Activated CD4-positive, CD25-positive, alpha-beta regulatory T cell (primary cell): ENCODE data around the gene FOXS1.

Source experiments
- DNase-seq, 4 experiments: peaks; one replicate each; lab custom pipeline; 2025; lab: John Stamatoyannopoulos, UW

The FOXS1 gene

DNA sequence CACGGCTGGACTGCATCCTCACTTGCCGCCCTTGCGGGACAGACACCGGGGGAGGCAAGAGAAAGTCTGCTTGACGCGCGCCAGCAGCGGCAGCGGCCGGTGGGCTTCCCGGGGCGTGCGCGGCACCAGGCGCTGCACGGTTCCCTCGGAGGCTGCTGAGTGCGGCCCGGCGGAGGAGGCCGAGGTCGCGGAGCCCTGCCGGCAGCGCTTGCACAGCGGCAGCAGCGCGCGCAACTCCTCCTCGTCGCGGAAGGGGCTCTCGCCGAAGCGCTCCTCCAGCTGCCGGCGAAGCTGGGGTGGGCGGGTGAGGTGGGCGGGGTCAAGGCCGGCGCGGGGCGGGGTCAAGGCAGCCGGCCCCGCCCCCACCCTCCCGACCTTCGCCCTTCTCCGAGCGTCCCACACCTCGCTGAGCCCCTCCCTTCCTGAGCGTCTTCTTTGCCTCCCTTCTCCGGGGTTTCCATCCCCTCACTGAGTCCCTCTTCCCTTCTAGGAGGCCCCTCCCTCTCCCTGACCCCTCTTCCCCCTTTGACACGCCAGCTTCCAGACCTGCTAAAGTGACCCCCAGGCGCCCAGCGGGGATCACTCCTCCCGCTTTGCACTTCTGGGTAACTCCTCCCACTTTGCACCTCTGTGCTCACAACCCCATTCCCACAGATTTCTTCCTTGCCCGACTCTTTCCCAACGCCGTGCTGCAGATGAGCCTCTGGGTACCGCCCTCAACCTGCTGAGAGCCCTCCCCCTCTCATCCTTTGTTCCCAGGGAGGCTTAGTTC is 16.2 kb upstream of the FOXS1 start:
- DNase-seq: peak; percentile 27 to 29 (median 29)

DNA sequence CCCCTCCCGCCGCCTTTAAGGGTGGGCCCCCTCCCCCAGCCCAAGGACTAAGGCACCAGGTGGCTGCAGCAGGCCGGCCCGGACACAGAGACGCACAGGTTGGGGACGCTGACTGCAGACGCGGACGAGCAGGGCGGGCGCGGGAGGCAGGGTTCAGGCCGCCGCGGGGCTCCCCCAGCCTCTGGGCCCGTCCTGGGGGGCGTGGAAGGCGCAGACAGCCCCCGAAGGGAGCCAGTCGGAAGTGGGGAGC is 15.7 kb upstream of the FOXS1 start:
- no peak for DNase-seq

DNA sequence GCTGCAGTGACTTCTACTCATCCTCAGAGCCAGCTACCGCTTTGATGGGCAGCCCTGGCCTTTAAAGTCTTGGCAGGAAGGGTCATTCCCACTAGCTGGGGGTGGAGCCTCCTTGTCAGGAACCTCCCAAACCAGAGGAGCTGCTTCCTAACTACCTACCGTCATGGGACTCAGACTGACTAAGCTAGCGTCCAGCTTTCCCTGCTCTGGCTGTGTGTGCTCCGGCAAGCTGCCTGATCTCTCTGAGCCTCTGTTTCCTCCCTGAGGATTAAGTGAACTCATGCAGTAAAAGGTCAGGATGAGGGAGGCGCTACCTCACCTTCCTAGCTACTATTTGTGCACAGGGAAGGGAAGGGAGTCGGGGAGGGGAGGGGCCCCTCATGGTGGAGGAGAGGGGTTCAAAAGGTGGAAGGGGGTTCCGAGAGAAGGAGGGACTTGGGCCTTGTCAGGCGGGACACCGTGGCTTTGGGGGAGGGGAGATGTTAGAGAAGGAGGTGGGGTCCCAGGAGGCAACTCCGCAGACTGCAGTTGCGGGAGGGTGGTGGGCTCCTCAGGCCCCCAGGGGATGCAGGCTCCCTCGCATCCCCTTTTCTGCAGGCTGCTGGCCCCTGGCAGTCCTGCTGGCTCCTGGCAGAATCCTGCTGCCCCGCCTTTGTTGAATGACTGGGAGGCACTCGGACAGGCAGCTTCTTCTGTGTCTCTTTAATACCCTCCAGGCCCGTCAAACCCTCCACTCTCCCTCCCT is 15.2 kb upstream of the FOXS1 start:
- DNase-seq: no peak

DNA sequence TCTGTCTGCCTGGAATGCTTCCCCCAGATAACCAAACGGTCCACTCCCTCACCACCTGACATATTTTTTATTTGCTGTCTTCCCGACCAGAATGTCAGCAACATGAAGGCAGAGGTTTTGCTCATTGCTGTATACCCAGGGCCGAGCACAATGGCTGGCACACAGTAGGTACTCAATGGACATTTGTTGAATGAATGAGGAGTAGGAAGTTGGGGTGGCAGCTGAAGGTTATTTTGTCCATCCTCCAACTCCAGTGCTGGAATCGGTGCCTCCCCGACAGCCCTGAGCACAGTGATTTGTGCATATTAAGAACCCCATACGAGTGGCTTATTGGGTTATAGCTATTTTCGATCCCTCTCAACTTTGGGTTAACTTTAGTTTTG is 14.6 kb upstream of the FOXS1 start:
- no peak for DNase-seq

DNA sequence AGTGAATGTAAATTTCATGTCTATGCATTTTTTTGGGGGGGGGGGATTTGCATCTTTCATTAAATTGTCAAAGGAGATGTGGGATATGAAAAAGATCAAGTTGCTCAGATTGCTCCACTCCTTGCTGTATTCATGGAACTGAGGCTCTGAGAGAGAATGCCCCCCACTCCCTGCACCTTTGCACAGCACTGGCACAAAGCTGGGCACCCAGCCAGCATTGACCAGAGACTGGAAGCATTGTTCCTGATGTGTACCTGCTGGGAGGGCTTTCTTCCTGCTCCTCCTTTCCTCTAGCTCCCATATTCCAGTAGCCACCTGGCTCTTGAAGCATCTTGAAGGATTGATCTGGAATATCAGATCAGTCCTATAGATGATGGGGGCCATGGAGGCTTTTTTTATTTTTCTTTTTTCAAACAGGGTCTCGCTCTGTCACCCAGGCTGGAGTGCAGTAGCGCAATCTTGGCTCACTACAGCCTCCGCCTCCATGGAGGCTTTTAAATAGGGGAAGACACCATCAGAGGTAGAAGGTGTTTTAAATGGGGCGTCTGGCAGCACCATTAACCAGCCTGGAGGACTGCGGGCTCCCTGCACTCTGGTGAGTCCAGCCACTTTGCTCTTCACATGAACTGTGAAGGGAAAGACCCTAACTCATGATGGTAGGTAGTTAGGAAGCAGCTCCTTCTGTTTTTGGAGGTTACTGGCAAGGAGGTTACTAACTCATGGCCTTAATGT is 14.0 kb upstream of the FOXS1 start:
- no peak for DNase-seq

DNA sequence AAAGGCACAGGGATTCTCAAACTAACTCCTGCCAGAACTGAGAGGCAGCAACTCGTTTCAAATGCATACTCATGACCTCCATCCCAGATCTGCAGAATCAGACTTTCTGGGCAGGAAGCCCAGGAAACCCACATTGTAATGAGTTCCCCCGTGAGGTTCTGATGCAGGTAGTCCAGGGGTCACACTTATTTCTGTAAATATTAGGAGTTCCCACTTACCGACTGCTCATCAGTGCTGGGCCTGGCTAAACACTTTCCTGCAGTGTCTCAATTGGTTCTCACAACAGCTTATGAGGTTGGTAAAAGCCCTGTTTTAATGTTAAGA is 13.3 kb upstream of the FOXS1 start:
- DNase-seq: no peak

DNA sequence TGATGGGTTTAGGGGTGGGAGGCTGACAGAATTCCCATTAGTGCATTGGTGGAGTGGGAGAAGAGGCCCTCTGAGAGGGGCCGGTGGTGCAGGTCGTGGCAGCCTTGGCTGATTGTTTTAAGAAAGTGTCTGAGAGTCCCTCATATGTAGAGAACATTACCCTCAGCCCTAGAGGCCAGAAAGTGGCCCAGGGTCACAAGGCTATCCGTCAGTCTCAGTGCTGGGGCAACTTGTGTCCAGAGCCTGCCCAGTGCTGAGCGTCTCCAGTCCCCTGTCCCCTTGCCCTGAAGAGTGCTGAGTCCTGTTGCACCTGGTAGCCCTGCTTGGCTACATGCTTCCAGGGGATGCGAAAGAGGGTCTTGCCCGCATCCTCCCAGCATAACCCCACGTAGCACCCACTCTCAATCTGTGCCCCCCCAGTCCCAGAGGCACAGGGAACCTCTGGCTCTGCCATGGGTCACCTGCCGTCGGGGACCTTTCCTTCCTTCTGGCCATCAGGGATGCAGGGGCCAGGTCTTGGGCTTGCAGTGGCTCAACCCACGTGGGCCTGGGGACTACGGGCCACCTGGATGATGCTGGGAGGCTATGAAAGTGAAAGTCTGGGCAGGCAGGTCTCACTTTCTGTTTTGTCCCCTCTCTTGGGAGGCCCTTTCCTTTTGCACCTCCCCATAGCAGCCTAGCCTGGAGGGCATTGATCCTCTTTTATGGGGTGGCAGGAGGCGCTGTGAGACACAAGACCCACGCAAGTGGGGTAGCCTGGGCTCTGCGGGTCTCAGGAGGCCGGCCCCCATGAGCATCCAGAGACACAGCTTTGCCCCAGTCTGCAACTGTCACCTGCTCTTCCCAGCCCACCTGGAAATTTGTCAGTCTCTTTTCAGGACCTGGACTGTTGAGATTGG is 12.7 kb upstream of the FOXS1 start:
- no peak for DNase-seq

DNA sequence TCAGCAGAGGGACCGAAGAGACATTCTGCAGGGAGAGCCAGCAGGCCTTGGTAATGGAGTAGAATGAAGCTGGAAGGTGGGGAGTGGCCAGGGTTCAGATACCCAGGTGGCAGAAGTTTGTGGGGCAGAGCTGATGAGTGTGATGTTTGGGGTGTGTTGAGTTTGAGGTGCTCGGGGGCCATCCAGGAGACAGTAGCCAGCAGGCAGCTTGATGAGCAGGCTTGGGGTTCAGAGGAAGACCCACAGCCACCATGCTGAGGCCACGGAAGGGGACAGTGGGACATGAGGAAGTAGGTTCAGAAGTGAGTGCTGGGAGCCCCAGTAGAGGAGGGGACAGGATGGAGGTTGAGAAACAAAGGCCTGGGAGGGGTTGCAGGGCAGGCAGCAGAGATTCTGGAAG is 11.1 kb upstream of the FOXS1 start:
- no peak for DNase-seq

DNA sequence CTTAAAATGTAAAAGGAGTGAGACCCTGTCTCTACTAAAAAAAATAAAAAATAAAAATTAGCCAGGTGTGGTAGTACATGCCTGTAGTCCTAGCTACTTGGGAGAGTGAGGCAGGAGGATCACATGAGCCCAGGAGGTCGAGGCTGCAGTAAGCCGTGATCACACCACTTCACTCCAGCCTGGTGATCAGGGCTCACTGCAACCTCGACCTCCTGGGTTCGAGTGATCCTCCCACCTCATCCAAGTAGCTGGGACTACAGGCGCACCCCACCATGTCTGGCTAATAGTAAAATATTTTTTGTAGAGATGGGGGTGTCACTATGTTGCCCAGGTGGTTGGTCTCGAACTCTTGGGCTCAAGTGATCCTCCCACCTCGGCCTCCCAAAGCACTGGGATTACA is 8.1 kb upstream of the FOXS1 start:
- no peak for DNase-seq

DNA sequence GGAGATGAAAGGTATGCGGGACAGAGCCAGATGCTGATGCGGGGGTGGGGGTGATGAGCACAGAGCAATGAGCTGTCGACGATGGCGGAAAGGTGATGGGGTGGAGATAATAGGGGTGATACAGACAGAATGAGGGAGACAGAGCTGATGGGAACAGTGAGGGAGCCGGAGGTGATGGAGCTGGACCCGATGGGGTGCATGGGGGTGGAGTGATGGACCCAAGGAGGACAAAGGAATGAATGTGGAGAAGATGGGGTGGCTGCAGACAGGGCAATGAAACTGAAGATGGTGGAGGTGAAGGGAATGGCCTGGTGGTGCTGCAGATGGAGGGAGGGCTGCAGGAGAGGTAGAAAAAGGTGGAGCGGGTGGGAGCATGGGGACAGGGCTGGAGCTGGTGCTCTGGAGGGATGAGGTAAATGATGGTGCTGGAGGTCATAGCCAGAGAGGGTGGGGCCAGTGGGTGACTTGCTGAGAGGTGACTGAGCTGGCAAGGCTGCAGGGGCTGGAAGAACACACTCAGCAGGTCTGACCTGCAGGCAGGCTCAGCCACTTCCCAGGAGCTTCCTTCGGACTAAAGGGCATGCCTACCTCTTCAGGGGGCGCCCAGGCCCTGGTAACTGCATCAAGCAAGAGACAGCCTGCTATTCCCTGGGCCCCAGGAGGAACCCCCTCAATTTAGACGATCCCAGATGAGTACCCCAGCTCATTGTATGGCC is 6.0 kb upstream of the FOXS1 start:
- no peak for DNase-seq

DNA sequence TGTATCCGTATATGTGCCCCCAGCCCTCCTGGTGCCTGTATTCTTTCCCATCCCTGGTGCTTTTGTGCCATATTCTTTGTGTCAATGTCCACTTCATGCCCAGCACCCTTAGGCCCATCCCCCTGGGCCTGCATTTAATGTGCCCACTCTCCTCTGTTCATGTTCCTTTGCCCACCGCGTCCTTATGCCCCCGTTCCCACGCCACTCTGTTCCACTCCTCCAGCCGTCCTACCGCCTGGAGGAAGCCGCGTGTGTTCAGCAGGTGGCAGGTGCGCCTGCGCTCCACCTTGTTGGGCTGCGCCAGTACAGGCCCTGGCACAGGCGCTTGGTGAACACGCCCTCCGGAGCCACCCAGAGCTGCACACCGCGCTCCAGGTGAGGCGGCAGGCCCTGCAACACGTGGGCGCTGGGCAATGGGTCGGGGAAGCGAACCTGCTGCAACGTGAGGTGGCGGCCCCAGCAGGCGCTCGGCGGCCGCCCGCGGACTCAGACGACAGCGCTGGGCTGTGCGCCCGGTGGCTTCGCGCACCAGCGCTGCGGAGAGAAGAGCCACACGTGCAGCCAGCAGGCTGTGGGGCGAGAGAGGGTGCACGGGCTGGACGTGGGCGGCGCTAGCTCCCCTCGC is 4.0 kb upstream of the FOXS1 start:
- DNase-seq: no peak

DNA sequence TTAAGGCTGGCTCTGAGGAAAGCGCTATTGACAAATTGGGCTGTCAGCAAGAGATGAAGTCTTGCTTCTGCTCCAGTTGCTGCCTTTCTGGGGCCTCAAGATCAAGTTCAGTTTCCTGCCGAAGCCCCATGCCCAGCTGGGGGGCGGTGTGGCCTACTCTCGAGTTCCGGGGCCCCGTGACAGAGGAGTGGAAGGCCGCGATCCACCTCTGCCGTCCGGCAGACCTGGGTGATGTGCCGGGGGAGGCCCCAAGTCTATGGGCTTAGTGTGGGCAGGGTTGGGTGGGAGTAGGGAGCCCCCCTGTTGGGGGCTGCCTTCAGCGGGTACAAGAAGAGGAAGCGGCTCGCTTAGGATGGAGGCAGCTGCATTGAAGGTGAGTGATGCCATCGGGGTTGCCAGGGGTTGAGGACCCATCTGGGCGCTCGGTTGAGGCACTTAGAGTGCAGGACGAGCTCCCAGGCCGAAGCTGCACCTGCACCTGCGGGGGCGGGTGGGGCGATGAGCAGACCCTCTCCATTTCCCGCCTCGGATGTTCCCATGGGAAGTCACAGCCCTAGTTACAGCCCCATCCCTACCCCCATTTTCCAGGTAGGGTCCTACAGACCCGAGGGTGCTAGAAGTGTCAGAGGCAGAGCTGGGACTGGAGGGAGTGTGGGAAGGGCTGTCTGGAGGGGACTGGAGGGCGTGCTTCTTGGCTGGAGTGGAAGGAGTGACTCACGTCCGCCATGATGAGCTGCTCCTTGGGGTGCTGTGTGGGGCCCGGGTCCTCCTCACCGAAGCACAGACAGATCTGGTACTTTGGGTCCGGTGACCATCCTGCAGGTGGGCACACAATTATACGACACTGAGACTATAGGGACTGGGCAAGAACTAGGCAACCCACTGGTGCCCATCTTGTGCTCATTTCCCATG is 2.9 kb upstream of the FOXS1 start:
- no peak for DNase-seq

DNA sequence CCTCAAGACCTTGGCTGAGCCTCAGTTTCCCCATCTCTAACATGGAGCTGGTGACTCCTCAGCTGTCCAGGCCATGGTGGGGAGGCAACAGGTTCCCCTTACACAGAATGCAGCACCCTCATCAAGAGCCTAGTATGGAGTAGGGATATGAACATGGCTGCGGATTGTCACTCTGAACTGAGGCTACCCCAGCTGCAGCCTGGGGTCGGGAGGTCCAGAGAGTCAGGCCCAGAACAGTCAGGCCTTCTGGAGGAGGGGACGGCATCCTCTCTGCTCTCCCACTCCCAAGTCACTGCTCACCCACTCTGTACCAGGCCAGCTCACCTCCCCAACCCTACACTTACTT is 1.4 kb upstream of the FOXS1 start:
- no peak for DNase-seq

DNA sequence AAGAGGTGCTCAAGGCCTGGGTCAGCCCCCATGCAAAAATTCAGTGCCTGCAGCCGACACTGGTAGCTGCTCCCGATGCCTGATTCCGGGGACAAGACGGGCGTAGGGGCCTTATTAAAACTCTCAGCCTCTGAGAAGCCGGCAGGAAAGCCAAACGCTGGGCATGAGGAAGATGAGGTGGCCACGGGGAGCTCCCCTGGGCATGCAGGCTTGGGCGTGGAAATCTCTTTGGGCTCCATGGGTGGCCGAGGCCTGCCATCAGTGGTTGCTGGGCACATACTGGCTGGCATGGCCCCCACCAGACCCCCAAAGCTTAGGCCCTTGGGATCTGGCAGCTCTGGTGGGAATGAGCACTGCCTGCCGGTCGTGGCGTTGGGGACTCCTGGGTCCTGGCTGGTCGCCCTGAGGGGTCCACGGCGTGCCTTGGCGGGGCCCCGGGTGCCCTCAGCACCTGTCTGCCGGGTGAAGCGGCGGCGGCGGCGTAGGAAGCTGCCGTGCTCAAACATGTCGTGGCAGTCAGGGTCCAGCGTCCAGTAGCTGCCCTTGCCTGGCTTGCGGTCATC is 586 bp downstream of the FOXS1 start:
- no peak for DNase-seq

DNA sequence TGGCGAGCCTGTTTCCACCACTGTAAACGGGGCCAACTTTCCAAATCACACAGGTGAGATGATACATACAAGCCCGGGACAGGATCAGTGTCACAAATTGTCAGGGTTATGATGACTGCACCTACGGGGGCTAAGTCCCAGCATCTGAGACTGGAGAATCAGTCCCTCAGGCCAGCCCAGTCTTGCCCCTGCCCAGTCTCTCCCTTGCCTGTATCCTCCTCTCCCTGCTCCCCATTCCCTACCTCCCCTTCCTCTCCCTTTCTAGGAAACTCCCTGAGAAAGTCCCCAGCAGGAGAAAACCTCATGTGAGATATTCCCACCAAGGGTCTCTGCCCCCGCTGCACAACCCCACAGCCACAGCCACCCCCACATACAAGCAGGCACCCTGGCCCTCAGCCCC is 1.5 kb downstream of the FOXS1 start:
- no peak for DNase-seq

DNA sequence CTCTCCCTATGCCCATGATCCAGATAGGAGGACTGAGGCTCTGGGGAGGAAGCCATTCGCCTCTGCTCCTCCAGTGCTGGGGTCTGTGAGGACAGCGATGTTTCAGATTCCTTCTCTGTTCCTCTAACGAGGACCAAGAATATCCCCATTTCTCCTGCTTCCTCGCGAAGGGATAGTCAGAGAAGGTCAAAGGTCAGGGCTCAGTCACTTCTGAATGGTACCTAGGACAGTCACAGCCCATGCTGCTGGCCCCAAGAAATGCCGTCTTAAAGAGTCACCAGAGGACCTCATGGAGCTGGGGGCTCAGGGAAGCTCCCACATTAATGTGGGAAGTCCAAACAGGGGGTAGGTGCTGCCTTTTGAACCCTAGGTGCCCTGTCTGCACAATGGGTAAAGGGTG is 2.1 kb downstream of the FOXS1 start:
- no peak for DNase-seq

DNA sequence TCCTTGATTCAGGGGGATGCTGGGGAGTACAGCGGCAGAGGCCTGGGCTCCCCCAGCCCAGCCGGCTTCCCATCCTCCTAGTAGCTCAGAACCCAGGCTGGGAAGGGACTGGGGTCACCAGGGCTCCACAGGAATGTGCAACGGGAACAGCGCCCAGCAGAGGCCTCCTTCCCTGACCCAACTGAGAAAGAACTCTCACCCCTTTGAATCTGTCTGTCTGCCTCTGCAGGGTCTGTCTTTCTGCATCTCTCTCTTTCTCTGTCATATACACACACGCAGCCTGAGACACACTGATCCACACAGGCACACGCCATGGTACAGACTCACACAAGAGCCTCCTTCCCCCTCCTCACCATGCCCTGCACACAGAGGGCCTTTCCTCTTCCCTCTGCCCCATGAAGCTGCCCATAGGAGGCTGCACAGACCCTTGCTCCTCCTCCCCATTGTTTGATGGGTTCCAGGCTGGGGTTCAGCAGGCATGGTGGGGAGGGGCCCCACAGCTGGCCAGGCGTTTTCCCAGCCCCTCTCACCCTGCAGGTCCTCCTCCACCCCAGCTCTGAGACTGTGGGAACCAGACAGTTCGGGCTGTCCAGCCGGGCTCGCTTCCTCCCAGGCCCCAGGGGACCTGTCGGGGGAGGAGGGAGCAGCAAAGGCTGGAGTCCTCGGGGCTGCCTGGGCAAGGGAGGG is 2.8 kb downstream of the FOXS1 start:
- DNase-seq: no peak

DNA sequence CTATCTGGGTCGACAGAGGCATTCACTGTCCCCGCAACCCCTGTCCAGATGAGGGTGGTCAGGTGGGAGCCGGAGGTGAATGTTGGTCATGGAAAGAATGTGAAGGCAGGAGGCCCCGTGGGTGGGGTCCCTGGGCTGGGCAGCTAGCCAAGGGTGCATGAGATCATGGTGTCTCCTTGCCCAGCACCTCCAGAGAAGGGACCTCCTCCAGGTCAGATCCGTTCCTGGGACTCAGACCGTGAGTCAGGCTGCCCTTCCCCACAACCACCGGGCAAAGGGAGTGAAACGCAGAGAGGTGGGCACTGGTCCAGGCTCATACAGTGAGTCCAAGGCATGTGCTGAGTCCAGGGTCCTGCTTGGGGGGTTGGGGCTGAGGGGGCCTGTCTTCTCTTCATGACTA is 3.5 kb downstream of the FOXS1 start:
- DNase-seq: no peak
